OCI-LY3 (cell line): ENCODE data around the gene SERTAD3.

Source experiments
- H2AFZ ChIP-seq: fragments of 200-600, 300-600 bp; shearing (Covaris generic); 2 replicates; pipeline ENCODE4 v1.6.0; 2014; ENCODE audit warnings: antibody characterized with exemption, low read depth, low read length
- H3K27ac ChIP-seq: fragments of 200-600, 300-600 bp; sonication (generic); 2 replicates; pipeline ENCODE4 v1.5.1; 2014; ENCODE audit warnings: mild to moderate bottlenecking, low read length, moderate library complexity, mixed read lengths
- H3K27me3 ChIP-seq: fragments of 200-600, 300-600 bp; sonication (generic); 2 replicates; pipeline ENCODE4 v1.6.1; 2014; ENCODE audit warnings: low read depth, low read length, mixed read lengths
- H3K36me3 ChIP-seq: fragments of 200-600, 300-600 bp; sonication (generic); replicated peaks from 2 replicates; pipeline ENCODE3; 2014; ENCODE audit warnings: low read depth, low read length, mixed read lengths
- H3K4me1 ChIP-seq: fragments of 300-600, 200-600 bp; sonication (generic); 2 replicates; pipeline ENCODE4 v1.6.1; 2014; ENCODE audit warnings: low read length, mixed read lengths
- H3K4me2 ChIP-seq: fragments of 200-600, 300-600 bp; sonication (generic); 2 replicates; pipeline ENCODE4 v1.6.1; 2014; ENCODE audit warnings: low read length, mixed read lengths
- H3K4me3 ChIP-seq: fragments of 300-600, 200-600 bp; sonication (generic); 2 replicates; pipeline ENCODE4 v1.5.1; 2014; ENCODE audit warnings: antibody characterized with exemption, mild to moderate bottlenecking, low read length, moderate library complexity
- H3K79me2 ChIP-seq: fragments of 300-600, 200-600 bp; shearing (Covaris generic); 2 replicates; pipeline ENCODE4 v1.6.1; 2014; ENCODE audit warnings: mild to moderate bottlenecking, low read length, mixed read lengths
- H3K9ac ChIP-seq: fragments of 300-600, 200-600 bp; shearing (Covaris generic); 2 replicates; pipeline ENCODE4 v1.6.0; 2014; ENCODE audit warnings: mild to moderate bottlenecking, low read length, moderate library complexity
- H3K9me3 ChIP-seq: fragments of 200-600, 300-600 bp; shearing (Covaris generic); 2 replicates; pipeline ENCODE4 v1.6.1; 2014; ENCODE audit warnings: low read length, mixed read lengths; ENCODE audit not compliant: insufficient read depth
- H4K20me1 ChIP-seq: fragments of 200-600, 300-600 bp; sonication (generic); 2 replicates; pipeline ENCODE4 v1.6.1; 2016; ENCODE audit warnings: low read length, mixed read lengths; ENCODE audit not compliant: insufficient read depth
- CTCF ChIP-seq: fragments of 200-600, 300-600 bp; sonication (generic); IDR thresholded peaks from 2 replicates; pipeline ENCODE4 v1.5.1; 2014; ENCODE audit warnings: antibody characterized with exemption, low read length, low read depth
- EZH2phosphoT487 ChIP-seq: fragments of 200-600 bp; shearing (Covaris generic); IDR thresholded peaks from 2 replicates; pipeline ENCODE4 v1.6.1; 2018; ENCODE audit warnings: antibody characterized with exemption, mixed run types, low read depth

SERTAD3 gene

GRCh38 chr19:40461669-40462221 is 17.6 kb upstream of the SERTAD3 start:
- TF ChIP-seq CTCF (no peak), EZH2phosphoT487 (no peak)
- Histone ChIP-seq H3K79me2 (no peaks in the 10 kb centered on the region), H2AFZ (no peak overlapping the region), H3K36me3 (peaks cover 4% of the 10 kb centered on the region), H3K4me1 (peaks cover 33% of the 10 kb centered on the region), H4K20me1 (no peaks in the 10 kb centered on the region), H3K9ac (no peak overlapping the region; the same call in 1 of the 2 replicates), H3K27me3 (no peaks in the 10 kb centered on the region), H3K9me3 (no peaks in the 10 kb centered on the region), H3K4me3 (0 out of 2 replicates have a peak overlapping the region, but pooled peaks have one; percentile 2), H3K27ac (peak overlapping the region; percentile 18), H3K4me2 (peak overlapping the region; percentile 46)

- H3K36me3 ChIP-seq, result peaks cover 4% of the 10 kb centered on the region
- H3K27me3 ChIP-seq, result no peaks in the 10 kb centered on the region
- H3K4me2 ChIP-seq, result no peak overlapping the region
- H3K9me3 ChIP-seq, result no peaks in the 10 kb centered on the region
- H3K4me1 ChIP-seq, result peaks cover 27% of the 10 kb centered on the region
- H3K9ac ChIP-seq, result no peak overlapping the region
- TF ChIP-seq CTCF, result no peak
- no peak for TF ChIP-seq EZH2phosphoT487
- H3K79me2 ChIP-seq, result no peaks in the 10 kb centered on the region
- H2AFZ ChIP-seq, result no peak overlapping the region
- no peak overlapping the region for H3K4me3 ChIP-seq
- H4K20me1 ChIP-seq, result no peaks in the 10 kb centered on the region
- no peak overlapping the region for H3K27ac ChIP-seq
These were observed 16.1 kb upstream of the SERTAD3 start for GRCh38 chr19:40460185-40460584.

- no peaks in the 10 kb centered on the region for H4K20me1 ChIP-seq
- peaks cover 18% of the 10 kb centered on the region for H3K4me1 ChIP-seq
- H3K36me3 ChIP-seq, result peaks cover 4% of the 10 kb centered on the region
These were observed 14.5 kb upstream of the SERTAD3 start for GRCh38 chr19:40458597-40458974.

GRCh38 chr19:40457953-40458596 is 13.9 kb upstream of the SERTAD3 start:
- H3K4me2 ChIP-seq, result no peak overlapping the region
- peaks cover 15% of the 10 kb centered on the region for H3K4me1 ChIP-seq
- no peak overlapping the region for H3K9ac ChIP-seq
- no peaks in the 10 kb centered on the region for H3K79me2 ChIP-seq
- H3K27me3 ChIP-seq, result no peaks in the 10 kb centered on the region
- no peaks in the 10 kb centered on the region for H4K20me1 ChIP-seq
- no peak overlapping the region for H3K27ac ChIP-seq
- H3K4me3 ChIP-seq, result no peak overlapping the region
- H2AFZ ChIP-seq, result no peak overlapping the region
- TF ChIP-seq CTCF (no peak), EZH2phosphoT487 (no peak)
- no peaks in the 10 kb centered on the region for H3K9me3 ChIP-seq
- peaks cover 4% of the 10 kb centered on the region for H3K36me3 ChIP-seq

More at GRCh38 chr19:40458597-40458974, 14.5 kb upstream of the SERTAD3 start:
- Histone ChIP-seq H3K9ac (no peak overlapping the region), H2AFZ (no peak overlapping the region), H3K9me3 (no peaks in the 10 kb centered on the region), H3K4me3 (no peak overlapping the region), H3K4me2 (no peak overlapping the region), H3K79me2 (no peaks in the 10 kb centered on the region), H3K27ac (no peak overlapping the region), H3K27me3 (no peaks in the 10 kb centered on the region)
- TF ChIP-seq EZH2phosphoT487 (no peak), CTCF (no peak)
